HepG2 (cell line): ENCODE data around the gene LYPD8. TPM values are rescaled to one million over a fixed set of nuclear protein-coding genes. Genes with fewer than 3 reads are reported as not detected.

Experiments used
- CREB1 ChIP-seq, 2 experiments: fragments of 450-650 bp in 1 of 2; IDR thresholded peaks; 2 replicates each; pipeline ENCODE4 v1.6.1; 2016 to 2017; ENCODE audit warnings: control low read depth in 1 of 2, mild to moderate bottlenecking in 1 of 2, missing compliant biosample characterization in 1 of 2, missing genetic modification characterization in 1 of 2
- GPN1 ChIP-seq: sonication (generic); formaldehyde crosslinking; IDR thresholded peaks from 2 replicates; pipeline ENCODE4 v1.5.1; 2020; ENCODE audit warnings: missing genetic modification reagents, borderline replicate concordance
- HOXA5 ChIP-seq: sonication (generic); formaldehyde crosslinking; IDR thresholded peaks from 2 replicates; pipeline ENCODE4 v1.4.0; 2020; ENCODE audit warnings: missing genetic modification reagents
- IKZF1 ChIP-seq: fragments of 450-650 bp; IDR thresholded peaks from 2 replicates; pipeline ENCODE4 v1.7.1; 2016
- LCORL ChIP-seq, 2 experiments: fragments of 450-650 bp in 1 of 2; sonication (generic) in 1 of 2; formaldehyde crosslinking in 1 of 2; IDR thresholded peaks; 2 replicates each; pipeline versions ENCODE4 v1.5.0 to v1.6.1; 2017 to 2020; ENCODE audit warnings: antibody characterized with exemption in 1 of 2, missing genetic modification reagents in 1 of 2
- SP140L ChIP-seq: sonication (generic); formaldehyde crosslinking; IDR thresholded peaks from 2 replicates; pipeline ENCODE4 v1.4.0; 2020; ENCODE audit warnings: missing genetic modification reagents, borderline replicate concordance
- ZNF207 ChIP-seq: fragments of 450-650 bp; IDR thresholded peaks from 2 replicates; pipeline ENCODE4 v1.6.1; 2016; ENCODE audit warnings: antibody characterized with exemption, borderline replicate concordance
- ZNF737 ChIP-seq: sonication (generic); formaldehyde crosslinking; IDR thresholded peaks from 2 replicates; pipeline ENCODE4 v1.5.0; 2020; ENCODE audit warnings: missing genetic modification reagents, mild to moderate bottlenecking, borderline replicate concordance
- ZSCAN22 ChIP-seq: sonication (generic); formaldehyde crosslinking; IDR thresholded peaks from 2 replicates; pipeline ENCODE4 v1.4.0; 2020; ENCODE audit warnings: mild to moderate bottlenecking, missing genetic modification reagents
- polyA plus RNA-seq, 8 experiments: library from polyadenylated mRNA; depleted of rRNA in 3 of 8; stranded (reverse) in 7 of 8; unstranded in 1 of 8; fragments of >200 nt; fragmentation: Illumina TruSeq in 4 of 8; extraction: Trizol in 4 of 8; gene quantifications; 2 replicates each; pipeline versions ENCODE4 v1.2.1 to v1.2.3, GENCODE V29; 2011 to 2016; ENCODE audit warnings: low read depth in 4 of 8, missing spikeins in 1 of 8, mixed read lengths in 1 of 8; ENCODE audit not compliant: insufficient read depth in 1 of 8
- total RNA-seq, 5 experiments: library from RNA; depleted of rRNA; stranded (reverse); fragments of >200 nt; fragmentation: Illumina TruSeq; extraction: Trizol; gene quantifications; 2 replicates each; pipeline ENCODE4 v1.2.3, GENCODE V29; 2016; ENCODE audit warnings: low read depth in 1 of 5
- TF ChIP-seq, protein P1 (sequence below): sonication (generic); formaldehyde crosslinking; IDR thresholded peaks from 2 replicates; pipeline ENCODE4 v1.9.0; 2021; ENCODE audit warnings: mild to moderate bottlenecking, missing genetic modification reagents
- TF ChIP-seq, protein P2 (sequence below): sonication (generic); formaldehyde crosslinking; IDR thresholded peaks from 2 replicates; pipeline ENCODE4 v1.5.0; 2020; ENCODE audit warnings: missing genetic modification reagents, mild to moderate bottlenecking, borderline replicate concordance
- TF ChIP-seq, protein P3 (sequence below): sonication (generic); formaldehyde crosslinking; IDR thresholded peaks from 2 replicates; pipeline ENCODE4 v1.5.0; 2020; ENCODE audit warnings: mild to moderate bottlenecking, missing genetic modification reagents, moderate library complexity
- TF ChIP-seq, protein P4 (sequence below): sonication (generic); formaldehyde crosslinking; IDR thresholded peaks from 2 replicates; pipeline ENCODE4 v1.8.0; 2022; ENCODE audit warnings: missing genetic modification reagents, low read depth, mild to moderate bottlenecking, borderline replicate concordance
- TF ChIP-seq, protein P5 (sequence below): IDR thresholded peaks from 2 replicates; pipeline ENCODE4 v1.6.1; 2016; ENCODE audit warnings: low read depth

The LYPD8 gene
- total and polyA plus RNA-seq, 2 of the 13 experiments (the other 11 are each of a cell fraction or from before 2014, with no cell fraction given), result not detected

DNA sequence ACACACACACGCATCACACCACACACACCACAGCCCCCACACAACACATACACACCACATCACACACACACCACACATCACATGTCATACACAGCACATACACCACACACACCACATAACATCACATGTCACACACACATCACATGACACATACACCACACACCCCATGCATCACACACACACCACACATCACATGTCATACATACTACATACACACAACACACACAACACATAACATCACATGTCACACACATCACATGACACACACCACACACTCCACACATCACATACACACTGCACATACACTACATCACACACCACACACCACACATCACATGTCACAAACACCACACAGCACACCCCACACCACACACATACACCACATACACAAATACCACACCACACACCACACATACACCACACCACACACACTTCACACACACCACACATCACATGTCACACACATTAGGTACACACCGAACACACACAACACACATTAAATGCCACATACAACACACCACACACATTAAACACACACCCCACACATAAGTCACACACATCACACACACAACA is 1.8 kb downstream of the LYPD8 start (continued):
- TF ChIP-seq ZNF737 (no peak), GPN1 (no peak), HOXA5 (CRISPR knock-in tag) (no peak), CREB1 (IDR thresholded peaks at IDR 0.05) (peak; percentile 63; the same call in 1 of the 2 replicates), CREB1 (CRISPR knock-in tag; IDR thresholded peaks at IDR 0.05) (no peak), LCORL (IDR thresholded peaks at IDR 0.05) (peak; percentile 31; the same call in 1 of the 2 replicates), LCORL (CRISPR knock-in tag; IDR thresholded peaks at IDR 0.05) (no peak), IKZF1 (0 out of 2 replicates have a peak, but pooled peaks have one; percentile 2), ZSCAN22 (CRISPR knock-in tag) (no peak), ZNF207 (peak; percentile 66; the same call in 1 of the 2 replicates), SP140L (no peak)
- TF ChIP-seq, protein P1, sequence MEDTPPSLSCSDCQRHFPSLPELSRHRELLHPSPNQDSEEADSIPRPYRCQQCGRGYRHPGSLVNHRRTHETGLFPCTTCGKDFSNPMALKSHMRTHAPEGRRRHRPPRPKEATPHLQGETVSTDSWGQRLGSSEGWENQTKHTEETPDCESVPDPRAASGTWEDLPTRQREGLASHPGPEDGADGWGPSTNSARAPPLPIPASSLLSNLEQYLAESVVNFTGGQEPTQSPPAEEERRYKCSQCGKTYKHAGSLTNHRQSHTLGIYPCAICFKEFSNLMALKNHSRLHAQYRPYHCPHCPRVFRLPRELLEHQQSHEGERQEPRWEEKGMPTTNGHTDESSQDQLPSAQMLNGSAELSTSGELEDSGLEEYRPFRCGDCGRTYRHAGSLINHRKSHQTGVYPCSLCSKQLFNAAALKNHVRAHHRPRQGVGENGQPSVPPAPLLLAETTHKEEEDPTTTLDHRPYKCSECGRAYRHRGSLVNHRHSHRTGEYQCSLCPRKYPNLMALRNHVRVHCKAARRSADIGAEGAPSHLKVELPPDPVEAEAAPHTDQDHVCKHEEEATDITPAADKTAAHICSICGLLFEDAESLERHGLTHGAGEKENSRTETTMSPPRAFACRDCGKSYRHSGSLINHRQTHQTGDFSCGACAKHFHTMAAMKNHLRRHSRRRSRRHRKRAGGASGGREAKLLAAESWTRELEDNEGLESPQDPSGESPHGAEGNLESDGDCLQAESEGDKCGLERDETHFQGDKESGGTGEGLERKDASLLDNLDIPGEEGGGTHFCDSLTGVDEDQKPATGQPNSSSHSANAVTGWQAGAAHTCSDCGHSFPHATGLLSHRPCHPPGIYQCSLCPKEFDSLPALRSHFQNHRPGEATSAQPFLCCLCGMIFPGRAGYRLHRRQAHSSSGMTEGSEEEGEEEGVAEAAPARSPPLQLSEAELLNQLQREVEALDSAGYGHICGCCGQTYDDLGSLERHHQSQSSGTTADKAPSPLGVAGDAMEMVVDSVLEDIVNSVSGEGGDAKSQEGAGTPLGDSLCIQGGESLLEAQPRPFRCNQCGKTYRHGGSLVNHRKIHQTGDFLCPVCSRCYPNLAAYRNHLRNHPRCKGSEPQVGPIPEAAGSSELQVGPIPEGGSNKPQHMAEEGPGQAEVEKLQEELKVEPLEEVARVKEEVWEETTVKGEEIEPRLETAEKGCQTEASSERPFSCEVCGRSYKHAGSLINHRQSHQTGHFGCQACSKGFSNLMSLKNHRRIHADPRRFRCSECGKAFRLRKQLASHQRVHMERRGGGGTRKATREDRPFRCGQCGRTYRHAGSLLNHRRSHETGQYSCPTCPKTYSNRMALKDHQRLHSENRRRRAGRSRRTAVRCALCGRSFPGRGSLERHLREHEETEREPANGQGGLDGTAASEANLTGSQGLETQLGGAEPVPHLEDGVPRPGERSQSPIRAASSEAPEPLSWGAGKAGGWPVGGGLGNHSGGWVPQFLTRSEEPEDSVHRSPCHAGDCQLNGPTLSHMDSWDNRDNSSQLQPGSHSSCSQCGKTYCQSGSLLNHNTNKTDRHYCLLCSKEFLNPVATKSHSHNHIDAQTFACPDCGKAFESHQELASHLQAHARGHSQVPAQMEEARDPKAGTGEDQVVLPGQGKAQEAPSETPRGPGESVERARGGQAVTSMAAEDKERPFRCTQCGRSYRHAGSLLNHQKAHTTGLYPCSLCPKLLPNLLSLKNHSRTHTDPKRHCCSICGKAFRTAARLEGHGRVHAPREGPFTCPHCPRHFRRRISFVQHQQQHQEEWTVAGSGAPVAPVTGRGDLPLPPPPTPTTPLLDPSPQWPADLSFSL, result peak; percentile 12
- TF ChIP-seq, protein P2, sequence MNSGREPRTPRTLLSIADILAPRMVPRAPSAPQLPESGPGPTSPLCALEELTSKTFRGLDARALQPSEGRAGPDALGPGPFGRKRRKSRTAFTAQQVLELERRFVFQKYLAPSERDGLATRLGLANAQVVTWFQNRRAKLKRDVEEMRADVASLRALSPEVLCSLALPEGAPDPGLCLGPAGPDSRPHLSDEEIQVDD, result 0 out of 2 replicates have a peak, but pooled peaks have one; percentile 58
- TF ChIP-seq, protein P3, sequence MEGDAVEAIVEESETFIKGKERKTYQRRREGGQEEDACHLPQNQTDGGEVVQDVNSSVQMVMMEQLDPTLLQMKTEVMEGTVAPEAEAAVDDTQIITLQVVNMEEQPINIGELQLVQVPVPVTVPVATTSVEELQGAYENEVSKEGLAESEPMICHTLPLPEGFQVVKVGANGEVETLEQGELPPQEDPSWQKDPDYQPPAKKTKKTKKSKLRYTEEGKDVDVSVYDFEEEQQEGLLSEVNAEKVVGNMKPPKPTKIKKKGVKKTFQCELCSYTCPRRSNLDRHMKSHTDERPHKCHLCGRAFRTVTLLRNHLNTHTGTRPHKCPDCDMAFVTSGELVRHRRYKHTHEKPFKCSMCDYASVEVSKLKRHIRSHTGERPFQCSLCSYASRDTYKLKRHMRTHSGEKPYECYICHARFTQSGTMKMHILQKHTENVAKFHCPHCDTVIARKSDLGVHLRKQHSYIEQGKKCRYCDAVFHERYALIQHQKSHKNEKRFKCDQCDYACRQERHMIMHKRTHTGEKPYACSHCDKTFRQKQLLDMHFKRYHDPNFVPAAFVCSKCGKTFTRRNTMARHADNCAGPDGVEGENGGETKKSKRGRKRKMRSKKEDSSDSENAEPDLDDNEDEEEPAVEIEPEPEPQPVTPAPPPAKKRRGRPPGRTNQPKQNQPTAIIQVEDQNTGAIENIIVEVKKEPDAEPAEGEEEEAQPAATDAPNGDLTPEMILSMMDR, result no peak
- TF ChIP-seq, protein P4, sequence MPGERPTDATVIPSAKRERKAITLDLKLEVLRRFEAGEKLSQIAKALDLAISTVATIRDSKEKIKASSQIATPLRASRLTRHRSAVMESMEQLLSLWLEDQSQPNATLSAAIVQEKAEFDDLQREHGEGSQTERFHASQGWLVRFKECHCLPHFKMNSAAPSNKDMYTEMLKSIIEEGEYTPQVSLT (CRISPR knock-in tag), result no peak
- TF ChIP-seq, protein P5, sequence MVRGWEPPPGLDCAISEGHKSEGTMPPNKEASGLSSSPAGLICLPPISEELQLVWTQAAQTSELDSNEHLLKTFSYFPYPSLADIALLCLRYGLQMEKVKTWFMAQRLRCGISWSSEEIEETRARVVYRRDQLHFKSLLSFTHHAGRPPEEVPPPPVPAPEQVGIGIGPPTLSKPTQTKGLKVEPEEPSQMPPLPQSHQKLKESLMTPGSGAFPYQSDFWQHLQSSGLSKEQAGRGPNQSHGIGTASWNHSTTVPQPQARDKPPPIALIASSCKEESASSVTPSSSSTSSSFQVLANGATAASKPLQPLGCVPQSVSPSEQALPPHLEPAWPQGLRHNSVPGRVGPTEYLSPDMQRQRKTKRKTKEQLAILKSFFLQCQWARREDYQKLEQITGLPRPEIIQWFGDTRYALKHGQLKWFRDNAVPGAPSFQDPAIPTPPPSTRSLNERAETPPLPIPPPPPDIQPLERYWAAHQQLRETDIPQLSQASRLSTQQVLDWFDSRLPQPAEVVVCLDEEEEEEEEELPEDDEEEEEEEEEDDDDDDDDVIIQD, result no peak
